Small intestine (tissue), 7 donors: Measurements from ENCODE around the gene PARP4. TPM values are rescaled to one million over a fixed set of nuclear protein-coding genes. Genes with fewer than 3 reads are reported as not detected.
A peak's percentile ranks its signal among the peaks of the same experiment; 100 is the strongest.
"Not testable (repeated sequence)": the region's sequence is repeated elsewhere in the genome, so short reads cannot be mapped to it uniquely, and the experiment has no call there.

Source experiments
- DNase-seq, 2 donors: peaks; one replicate each; pipeline versions ENCODE4 v3.0.0 to v3.0.0-alpha.2; 2013
- FAIRE-seq: peaks from 2 replicates; lab custom pipeline; 2012; peaks lifted over from hg19 to GRCh38; lab: Jason Lieb, UNC
- H3K27ac ChIP-seq, 3 donors: one replicate each; pipeline ENCODE4 v1.5.1; 2013; ENCODE audit warnings: low read length in 2 of 3, mild to moderate bottlenecking in 2 of 3, control low read depth in 1 of 3, inconsistent platforms in 1 of 3, low read depth in 1 of 3, moderate library complexity in 1 of 3
- H3K27me3 ChIP-seq, 3 donors: one replicate each; pipeline ENCODE4 v1.6.1; 2013; ENCODE audit warnings: low read length in 3 of 3, inconsistent platforms in 1 of 3; ENCODE audit not compliant: control insufficient read depth in 3 of 3, insufficient read depth in 3 of 3
- H3K36me3 ChIP-seq, 3 donors: one replicate each; pipeline ENCODE4 v1.6.1; 2013; ENCODE audit warnings: low read length in 3 of 3, inconsistent platforms in 1 of 3, low read depth in 1 of 3, mild to moderate bottlenecking in 1 of 3, moderate library complexity in 1 of 3; ENCODE audit not compliant: control insufficient read depth in 3 of 3, insufficient read depth in 2 of 3
- H3K4me1 ChIP-seq, 3 donors: one replicate each; pipeline ENCODE4 v1.6.1; 2013; ENCODE audit warnings: low read length in 2 of 3, inconsistent platforms in 1 of 3, low read depth in 1 of 3, mild to moderate bottlenecking in 1 of 3, moderate library complexity in 1 of 3; ENCODE audit not compliant: control insufficient read depth in 3 of 3, insufficient read depth in 2 of 3
- H3K4me3 ChIP-seq, 3 donors: one replicate each; pipeline ENCODE4 v1.5.1; 2013; ENCODE audit warnings: low read length in 3 of 3, control low read depth in 1 of 3, inconsistent platforms in 1 of 3, low read depth in 1 of 3, mild to moderate bottlenecking in 1 of 3, moderate library complexity in 1 of 3
- H3K9me3 ChIP-seq, 2 donors: one replicate each; pipeline ENCODE4 v1.6.1; 2013; ENCODE audit warnings: low read depth in 1 of 2, low read length in 1 of 2; ENCODE audit not compliant: control insufficient read depth in 2 of 2, insufficient read depth in 1 of 2
- WGBS, 3 donors: extraction: QIAGEN DNeasy Blood & Tissue Kit; methylation state at CpG; one replicate each; pipeline ENCODE4 v1.1.7; 2013; 5-methylcytosine and 5-hydroxymethylcytosine counted together
- polyA plus RNA-seq, 4 donors: library from polyadenylated mRNA; stranded (reverse) in 3 of 4; unstranded in 1 of 4; fragments of 200-250 nt in 3 of 4; fragments of 120-200 nt in 1 of 4; gene quantifications; one replicate each; pipeline versions ENCODE4 v1.2.1 to v1.2.3, GENCODE V29; 2013
- donor health status: healthy with polysubstance abuse.
- donor health status: control.
- donor health status: control.
- donor health status: Bipolar disorder and iron deficiency.
- donor health status: healthy.

The PARP4 gene
- polyA plus RNA-seq, 4 donors: 30.0 to 74.0 (median 53.3) TPM

- H3K27ac ChIP-seq, H3K4me3 ChIP-seq, H3K36me3 ChIP-seq, H3K4me1 ChIP-seq, H3K9me3 ChIP-seq, H3K27me3 ChIP-seq, DNase-seq, FAIRE-seq: not testable (repeated sequence)
- WGBS, 3 donors: 85 to 93% (median 91%) methylated on average over 12 to 15 of the region's 15 CpGs
Observed at GRCh38 chr13:24384946-24385345, 127.6 kb downstream of the PARP4 start.

- H3K4me1 ChIP-seq, FAIRE-seq, DNase-seq, H3K9me3 ChIP-seq, H3K36me3 ChIP-seq, H3K4me3 ChIP-seq, H3K27me3 ChIP-seq, H3K27ac ChIP-seq: not testable (repeated sequence)
- 91 to 97% (median 94%) methylated on average over 17 of the region's 17 CpGs for WGBS, 3 donors
Observed at GRCh38 chr13:24384091-24384490, 128.5 kb downstream of the PARP4 start.

GRCh38 chr13:24381541-24382265, 130.9 kb downstream of the PARP4 start:
- Histone ChIP-seq H3K4me1 (no peaks in the 10 kb centered on the region), H3K9me3 (no peaks in the 10 kb centered on the region), H3K27me3 (no peaks in the 10 kb centered on the region), H3K27ac (no peak overlapping the region), H3K4me3 (no peak overlapping the region), H3K36me3 (no peaks in the 10 kb centered on the region)
- WGBS, 3 donors: 79 to 83% (median 80%) methylated on average over 14 of the region's 14 CpGs
- no peak for FAIRE-seq
- DNase-seq: no peak

- not testable (repeated sequence) for H3K27me3 ChIP-seq, H3K4me1 ChIP-seq, H3K9me3 ChIP-seq, H3K4me3 ChIP-seq, DNase-seq, H3K36me3 ChIP-seq, H3K27ac ChIP-seq
- peak; percentile 74 for FAIRE-seq
Observed at GRCh38 chr13:24380881-24381280, 131.7 kb downstream of the PARP4 start.

GRCh38 chr13:24380227-24380626, 132.4 kb downstream of the PARP4 start:
- not testable (repeated sequence) for H3K36me3 ChIP-seq, H3K4me3 ChIP-seq, H3K27ac ChIP-seq, H3K27me3 ChIP-seq, FAIRE-seq, DNase-seq, H3K9me3 ChIP-seq, H3K4me1 ChIP-seq
- 58 to 71% (median 64%) methylated on average over 3 of the region's 3 CpGs for WGBS, 3 donors

- FAIRE-seq, H3K4me3 ChIP-seq, H3K36me3 ChIP-seq, DNase-seq, H3K4me1 ChIP-seq, H3K27me3 ChIP-seq, H3K9me3 ChIP-seq, H3K27ac ChIP-seq: not testable (repeated sequence)
- 79 to 82% (median 81%) methylated on average over 9 of the region's 9 CpGs for WGBS, 3 donors
Observed at GRCh38 chr13:24371273-24371672, 141.3 kb downstream of the PARP4 start.

Other genes with a start within 250 kb of the PARP4 start
- under 1 TPM in 2 of 4 donors, not detected in 2; 0.15 to 0.22 TPM for gene C1QTNF9, start 203.2 kb downstream of the PARP4 start, polyA plus RNA-seq
- under 1 TPM in 1 of 4 donors, not detected in 3; 0.01 TPM for gene ATP12A, start 167.6 kb upstream of the PARP4 start, polyA plus RNA-seq